Measurements from ENCODE around the gene NME1. TPM values are rescaled to one million over a fixed set of nuclear protein-coding genes. Genes with fewer than 3 reads are reported as not detected.
"Not testable (repeated sequence)": the region's sequence is repeated elsewhere in the genome, so short reads cannot be mapped to it uniquely, and the experiment has no call there.

NME1 gene
- total RNA-seq (10 to 100 TPM; 12.5 to 37.7 (median 17.4) TPM), polyA plus RNA-seq (100 to 1,000 TPM in 1 of 3 donors, 10 to 100 TPM in 2; 37.8 to 153 (median 59.2) TPM)

DNA sequence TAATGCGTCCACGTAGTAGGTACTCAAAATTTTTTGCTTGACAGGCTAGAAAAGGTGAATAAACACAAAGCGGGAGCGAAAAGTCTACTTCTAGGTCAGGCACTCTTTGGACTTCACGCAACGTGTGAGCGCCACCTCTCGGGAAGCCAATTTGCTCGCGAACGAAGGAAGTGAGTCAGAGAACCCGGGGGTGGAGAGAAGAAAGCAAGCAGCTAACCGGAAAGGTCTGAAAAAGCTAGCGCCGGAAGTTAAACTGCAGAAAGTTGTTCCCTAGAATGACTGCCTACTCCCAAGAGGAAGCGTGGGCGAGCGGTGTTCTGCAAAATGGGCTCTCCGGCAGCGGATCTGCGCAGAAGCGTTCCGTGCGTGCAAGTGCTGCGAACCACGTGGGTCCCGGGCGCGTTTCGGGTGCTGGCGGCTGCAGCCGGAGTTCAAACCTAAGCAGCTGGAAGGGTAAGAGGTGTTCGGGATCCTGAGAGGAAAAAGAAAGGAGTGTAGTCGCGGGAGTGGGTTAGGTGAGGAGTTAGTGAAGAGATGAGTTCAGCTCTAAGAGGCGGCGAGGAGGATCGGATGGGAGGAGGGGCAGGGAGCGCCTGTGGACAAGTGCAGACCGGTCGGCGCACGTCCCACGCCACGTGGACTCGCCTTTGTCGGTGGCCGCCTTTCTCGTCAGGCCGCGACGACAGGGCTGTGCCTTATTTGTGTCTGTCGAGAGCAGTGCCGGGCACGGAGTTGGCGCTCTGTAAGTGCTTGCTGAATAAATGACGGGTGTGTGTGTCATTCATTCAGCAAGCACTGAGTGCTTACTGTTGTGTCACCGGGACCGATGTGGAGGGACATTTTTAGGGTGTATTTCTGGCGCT is at the start of gene NME1:
NME1 (plus strand) TSS at position 350 of the 863 bp plus-strand sequence. CDS start 2,096 bp downstream, outside the sequence.
- intact Hi-C loops (cut with DNase I) = loop anchor here (1.0 to 10.0 kb wide), 5 partner anchors 32 to 609 kb away; partner anchors contain the start of gene SPATA20
- 0% methylated on average over 60 of the region's 60 CpGs for WGBS, 2 donors
- Histone ChIP-seq H3K27me3 (no peaks in the 10 kb centered on the region), H3K9me3 (no peaks in the 10 kb centered on the region), H3K4me3 (peak within 1 kb of the TSS; percentile 52 to 66 (median 57)), H3K36me3 (peaks cover 0 to 8% (median 0%) of the 10 kb centered on the region in 4 donors), H3K4me1 (peaks cover 0 to 22% (median 18%) of the 10 kb centered on the region in 4 donors), H3K27ac (peak within 1 kb of the TSS; percentile 88 to 94 (median 88))
- peak; percentile 98 for DNase-seq
- TF ChIP-seq POLR2A (IDR thresholded peaks at IDR 0.05) (no peak), EP300 (IDR thresholded peaks at IDR 0.05) (peak in 2 of 4 donors; percentile 16 to 33), POLR2AphosphoS5 (IDR thresholded peaks at IDR 0.05) (peak in 3 of 4 donors; percentile 65 to 87 (median 68))
- TF ChIP-seq, protein P1, sequence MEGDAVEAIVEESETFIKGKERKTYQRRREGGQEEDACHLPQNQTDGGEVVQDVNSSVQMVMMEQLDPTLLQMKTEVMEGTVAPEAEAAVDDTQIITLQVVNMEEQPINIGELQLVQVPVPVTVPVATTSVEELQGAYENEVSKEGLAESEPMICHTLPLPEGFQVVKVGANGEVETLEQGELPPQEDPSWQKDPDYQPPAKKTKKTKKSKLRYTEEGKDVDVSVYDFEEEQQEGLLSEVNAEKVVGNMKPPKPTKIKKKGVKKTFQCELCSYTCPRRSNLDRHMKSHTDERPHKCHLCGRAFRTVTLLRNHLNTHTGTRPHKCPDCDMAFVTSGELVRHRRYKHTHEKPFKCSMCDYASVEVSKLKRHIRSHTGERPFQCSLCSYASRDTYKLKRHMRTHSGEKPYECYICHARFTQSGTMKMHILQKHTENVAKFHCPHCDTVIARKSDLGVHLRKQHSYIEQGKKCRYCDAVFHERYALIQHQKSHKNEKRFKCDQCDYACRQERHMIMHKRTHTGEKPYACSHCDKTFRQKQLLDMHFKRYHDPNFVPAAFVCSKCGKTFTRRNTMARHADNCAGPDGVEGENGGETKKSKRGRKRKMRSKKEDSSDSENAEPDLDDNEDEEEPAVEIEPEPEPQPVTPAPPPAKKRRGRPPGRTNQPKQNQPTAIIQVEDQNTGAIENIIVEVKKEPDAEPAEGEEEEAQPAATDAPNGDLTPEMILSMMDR (IDR thresholded peaks at IDR 0.05) = peak; percentile 65 to 70 (median 66)

DNA sequence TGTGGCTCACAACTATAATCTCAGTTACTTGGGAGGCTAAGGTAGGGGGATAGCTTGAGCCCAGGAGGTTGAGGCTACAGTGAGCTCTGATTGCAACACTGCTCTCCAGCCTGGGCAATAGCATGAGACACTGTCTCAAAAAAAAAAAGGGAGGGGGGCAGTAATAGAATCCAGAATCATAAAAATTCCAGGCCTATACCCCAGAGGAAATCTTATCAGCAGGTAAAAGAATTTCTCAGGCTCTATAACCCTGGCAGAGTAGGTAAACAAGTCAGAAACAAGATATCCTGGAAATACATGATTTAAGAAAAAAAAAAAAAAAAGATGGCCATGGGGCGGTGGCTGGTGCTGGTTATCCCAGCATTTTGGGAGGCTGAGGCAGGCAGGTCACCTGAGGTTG is 45.6 kb upstream of the NME1 start:
- Histone ChIP-seq H3K36me3 (no peaks in the 10 kb centered on the region), H3K9me3 (no peaks in the 10 kb centered on the region), H3K4me3 (no peak overlapping the region), H3K4me1 (peaks cover 0 to 40% (median 20%) of the 10 kb centered on the region in 4 donors), H3K27ac (no peak overlapping the region), H3K27me3 (no peaks in the 10 kb centered on the region)
- TF ChIP-seq, protein P1 (IDR thresholded peaks at IDR 0.05) = no peak
- TF ChIP-seq EP300 (IDR thresholded peaks at IDR 0.05) (no peak), POLR2A (IDR thresholded peaks at IDR 0.05) (no peak), POLR2AphosphoS5 (IDR thresholded peaks at IDR 0.05) (no peak)
- intact Hi-C loops (cut with DNase I) = no loop called here
- WGBS, 2 donors = 40 to 78% methylated on average over 1 of the region's 1 CpG
- DNase-seq = no peak

DNA sequence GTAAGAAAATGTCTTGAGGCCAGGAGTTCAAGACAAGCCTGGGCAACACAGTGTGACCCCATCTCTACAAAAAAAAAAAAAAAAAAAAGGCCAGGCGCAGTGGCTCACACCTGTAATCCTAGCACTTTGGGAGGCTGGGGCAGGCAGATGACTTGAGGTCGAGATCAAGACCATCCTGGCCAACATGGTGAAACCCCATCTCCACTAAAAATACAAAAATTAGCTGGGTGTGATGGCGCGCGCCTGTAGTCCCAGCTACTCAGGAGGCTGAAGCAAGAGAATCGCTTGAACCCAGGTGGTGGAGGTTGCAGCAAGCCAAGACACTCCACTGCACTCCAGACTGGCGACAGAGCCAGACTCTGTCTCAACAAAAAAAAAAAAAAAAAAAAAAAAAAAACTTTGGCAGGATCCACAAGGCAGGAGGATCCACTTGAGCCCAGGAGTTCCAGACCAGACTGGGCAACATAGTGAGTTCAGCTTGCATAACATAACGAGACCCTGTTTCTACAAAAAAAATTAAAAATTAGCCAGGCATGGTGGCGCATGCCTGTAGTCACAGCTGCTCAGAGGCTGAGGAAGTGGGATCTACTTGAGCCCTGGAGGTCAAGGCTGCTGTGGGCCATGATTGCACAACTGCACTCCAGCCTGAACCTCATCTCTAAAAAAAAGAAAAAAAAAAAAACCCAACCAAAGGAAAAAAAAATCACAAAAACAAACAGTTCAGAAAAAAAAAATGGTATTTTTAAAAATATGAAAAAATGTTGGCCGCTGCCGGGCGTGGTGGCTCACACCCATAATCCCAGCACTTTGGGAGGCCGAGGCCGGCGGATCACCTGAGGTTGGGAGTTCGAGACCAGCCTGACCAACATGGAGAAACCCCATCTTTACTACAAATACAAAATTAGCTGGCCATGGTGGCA is 40.8 kb upstream of the NME1 start:
- 85% methylated on average over 16 of the region's 16 CpGs for WGBS, 2 donors
- H3K27me3 ChIP-seq; H3K9me3 ChIP-seq; intact Hi-C loops (cut with DNase I); H3K36me3 ChIP-seq; H3K4me3 ChIP-seq: not testable (repeated sequence)
- DNase-seq = peak; percentile 88
- peaks cover 0 to 28% (median 11%) of the 10 kb centered on the region in 4 donors for H3K4me1 ChIP-seq
- peak overlapping the region in 3 of 4 donors; percentile 1 to 39 (median 26) for H3K27ac ChIP-seq
- peak in 1 of 4 donors; percentile 43 for TF ChIP-seq POLR2AphosphoS5 (IDR thresholded peaks at IDR 0.05)

DNA sequence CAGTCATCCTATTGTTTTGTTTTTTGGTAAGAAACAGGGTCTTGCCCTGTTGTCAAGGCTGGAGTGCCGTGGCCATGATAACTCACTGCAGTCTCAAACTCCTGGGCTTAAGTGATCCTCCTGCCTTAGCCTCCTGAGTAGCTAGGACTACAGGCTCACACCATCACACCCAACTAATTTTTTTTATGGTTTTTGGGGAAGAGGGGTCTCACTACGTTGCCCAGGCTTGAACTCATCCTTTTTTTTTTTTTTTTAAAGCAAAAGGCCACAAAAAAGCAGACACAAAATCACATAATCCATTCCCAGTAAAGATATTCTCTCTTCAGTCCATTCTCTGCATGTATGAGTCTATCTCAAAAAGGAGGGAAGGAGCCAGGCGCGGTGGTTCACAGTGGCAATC is 38.2 kb upstream of the NME1 start:
- no peak for DNase-seq
- TF ChIP-seq POLR2AphosphoS5 (IDR thresholded peaks at IDR 0.05) (no peak), EP300 (IDR thresholded peaks at IDR 0.05) (no peak), POLR2A (IDR thresholded peaks at IDR 0.05) (no peak)
- TF ChIP-seq, protein P1 (IDR thresholded peaks at IDR 0.05) = no peak
- H3K36me3 ChIP-seq = no peaks in the 10 kb centered on the region
- H3K9me3 ChIP-seq = no peaks in the 10 kb centered on the region
- H3K27me3 ChIP-seq = no peaks in the 10 kb centered on the region
- H3K4me3 ChIP-seq = no peak overlapping the region
- WGBS, 2 donors = 93 to 95% methylated on average over 4 of the region's 4 CpGs
- intact Hi-C loops (cut with DNase I) = no loop called here
- peaks cover 0 to 47% (median 31%) of the 10 kb centered on the region in 4 donors for H3K4me1 ChIP-seq
- no peak overlapping the region for H3K27ac ChIP-seq

All from sigmoid colon (tissue), 7 donors.